ENCODE measurements around the gene GRIA4.

GRIA4 gene

GRCh38 chr11:105609832-105610781, at the start of gene GRIA4:
TSS of gene GRIA4 (plus strand) at chr11:105610073. CDS start at chr11:105610998, 925 bp downstream.
- Mint-ChIP-seq H3K9me3 (peaks cover 4% of the 10 kb centered on the region), H3K4me3 (peak within 1 kb of the TSS; percentile 14), H3K27ac (no peak within 1 kb of the TSS), H3K36me3 (no peaks in the 10 kb centered on the region), H3K4me1 (peaks cover 18% of the 10 kb centered on the region), H3K27me3 (peaks cover 48% of the 10 kb centered on the region)
- peak; percentile 40 for ATAC-seq

DNA sequence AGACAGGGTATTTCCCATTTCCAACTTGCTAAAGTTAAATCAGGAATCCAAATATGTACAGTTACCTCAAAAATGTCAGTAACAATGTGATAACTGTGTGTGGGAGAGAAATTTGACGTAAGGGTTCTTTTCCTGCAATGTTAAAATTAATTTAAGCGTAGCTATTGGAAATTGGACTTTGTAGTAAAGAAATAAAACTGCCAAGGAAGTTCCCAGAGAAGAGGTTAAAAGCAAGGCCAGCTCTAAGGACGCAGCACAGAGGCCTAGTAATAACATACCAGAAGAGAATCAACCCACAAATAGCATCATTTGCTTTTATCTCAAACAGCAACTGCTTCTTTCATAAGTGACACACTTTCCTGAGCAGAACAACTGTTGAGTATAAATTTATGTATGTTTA, 36.8 kb upstream of the GRIA4 start:
- H3K4me1 Mint-ChIP-seq: no peaks in the 10 kb centered on the region
- no peak for ATAC-seq
- H3K9me3 Mint-ChIP-seq: no peaks in the 10 kb centered on the region
- H3K27ac Mint-ChIP-seq: no peak overlapping the region
- H3K4me3 Mint-ChIP-seq: no peak overlapping the region
- no peaks in the 10 kb centered on the region for H3K27me3 Mint-ChIP-seq
- no peaks in the 10 kb centered on the region for H3K36me3 Mint-ChIP-seq

DNA sequence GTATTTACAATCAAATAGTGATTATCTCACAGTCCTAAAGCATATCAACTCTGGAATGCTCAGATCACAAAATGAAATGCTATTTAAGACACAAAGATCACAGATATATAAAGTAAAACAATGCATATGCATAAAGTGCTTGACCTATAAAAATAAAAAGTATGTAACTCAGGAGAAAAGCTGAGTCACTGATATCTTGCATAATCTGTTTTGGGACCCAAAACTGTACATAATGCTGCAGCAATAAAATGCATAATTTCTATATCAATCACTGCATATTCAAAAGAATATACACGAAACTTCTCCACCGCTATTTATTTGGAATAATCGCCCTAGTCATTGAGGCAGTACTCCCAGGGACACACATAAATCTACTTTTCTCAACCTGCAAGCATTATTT, 34.9 kb upstream of the GRIA4 start:
- Mint-ChIP-seq H3K9me3 (no peaks in the 10 kb centered on the region), H3K36me3 (no peaks in the 10 kb centered on the region), H3K4me3 (no peak overlapping the region), H3K4me1 (no peaks in the 10 kb centered on the region), H3K27ac (no peak overlapping the region), H3K27me3 (no peaks in the 10 kb centered on the region)
- no peak for ATAC-seq

DNA sequence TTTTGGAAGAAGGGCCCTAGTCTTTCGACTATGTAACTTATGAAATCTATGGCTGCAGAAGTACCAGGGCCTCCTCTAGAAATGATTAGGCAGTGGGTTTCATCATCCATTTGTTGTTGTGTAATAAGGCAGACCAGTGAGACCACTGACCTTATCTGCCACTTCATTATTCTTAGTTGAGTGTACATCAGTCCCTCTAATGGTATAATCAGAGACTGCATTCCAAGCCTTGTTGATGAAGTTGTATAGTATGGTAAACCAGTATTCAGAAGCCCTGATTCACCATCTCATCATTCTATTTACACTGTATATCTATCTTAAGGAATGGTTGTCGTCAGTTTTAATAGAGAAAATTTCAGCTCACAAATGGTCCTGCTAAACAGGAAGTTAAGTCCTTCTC, 32.2 kb upstream of the GRIA4 start:
- Mint-ChIP-seq H3K4me1 (no peaks in the 10 kb centered on the region), H3K27ac (no peak overlapping the region), H3K9me3 (no peaks in the 10 kb centered on the region), H3K36me3 (no peaks in the 10 kb centered on the region), H3K27me3 (no peaks in the 10 kb centered on the region), H3K4me3 (no peak overlapping the region)
- ATAC-seq: no peak

DNA sequence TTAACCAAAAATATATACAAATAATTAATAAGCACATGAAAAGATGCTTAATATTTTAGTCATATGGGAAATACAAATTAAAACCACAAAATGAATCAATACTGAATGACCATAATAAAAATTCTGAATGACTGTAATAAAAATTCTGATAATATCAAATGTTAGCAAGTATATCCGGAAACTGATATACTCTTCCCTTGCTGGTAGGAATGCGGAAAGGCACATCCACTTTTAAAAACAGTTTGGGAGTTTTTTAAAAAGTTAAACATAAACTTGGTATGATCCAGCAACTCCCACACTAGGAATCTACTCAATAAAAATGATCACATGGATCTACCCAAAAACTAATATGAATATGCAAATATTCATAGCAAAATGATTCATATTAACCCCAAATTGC, 30.8 kb upstream of the GRIA4 start:
- ATAC-seq: no peak
- H3K36me3 Mint-ChIP-seq: no peaks in the 10 kb centered on the region
- H3K27ac Mint-ChIP-seq: no peak overlapping the region
- no peak overlapping the region for H3K4me3 Mint-ChIP-seq
- H3K4me1 Mint-ChIP-seq: no peaks in the 10 kb centered on the region
- no peaks in the 10 kb centered on the region for H3K27me3 Mint-ChIP-seq
- H3K9me3 Mint-ChIP-seq: no peaks in the 10 kb centered on the region

GRCh38 chr11:105582497-105582896, 27.4 kb upstream of the GRIA4 start:
- Mint-ChIP-seq H3K27ac (no peak overlapping the region), H3K4me3 (no peak overlapping the region), H3K27me3 (no peaks in the 10 kb centered on the region), H3K9me3 (no peaks in the 10 kb centered on the region), H3K4me1 (no peaks in the 10 kb centered on the region), H3K36me3 (no peaks in the 10 kb centered on the region)
- no peak for ATAC-seq

- no peak overlapping the region for H3K27ac Mint-ChIP-seq
- no peaks in the 10 kb centered on the region for H3K9me3 Mint-ChIP-seq
- H3K36me3 Mint-ChIP-seq: no peaks in the 10 kb centered on the region
- H3K27me3 Mint-ChIP-seq: no peaks in the 10 kb centered on the region
- no peak overlapping the region for H3K4me3 Mint-ChIP-seq
- no peak for ATAC-seq
- H3K4me1 Mint-ChIP-seq: no peaks in the 10 kb centered on the region
These were observed 21.9 kb upstream of the GRIA4 start for GRCh38 chr11:105588001-105588400.

DNA sequence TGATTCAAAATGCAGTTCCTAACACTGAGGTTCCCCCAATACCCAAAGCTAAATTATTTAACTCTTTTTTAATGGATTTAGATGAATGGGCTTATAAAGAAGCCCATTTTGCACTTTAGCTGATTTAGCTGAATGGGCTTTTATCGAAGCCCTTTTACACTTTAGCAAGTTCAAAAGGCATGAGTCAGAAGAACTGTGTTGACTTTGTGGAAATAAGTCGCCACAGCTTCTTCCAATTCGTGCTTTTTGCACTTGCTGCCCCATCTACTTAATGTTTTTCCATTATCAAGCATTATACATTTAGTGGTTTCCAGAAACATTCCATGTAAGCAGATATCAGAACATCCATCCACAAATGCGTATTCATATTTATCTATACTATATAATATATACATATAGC, 20.5 kb upstream of the GRIA4 start:
- no peaks in the 10 kb centered on the region for H3K4me1 Mint-ChIP-seq
- H3K4me3 Mint-ChIP-seq: no peak overlapping the region
- no peak overlapping the region for H3K27ac Mint-ChIP-seq
- peaks cover 3% of the 10 kb centered on the region for H3K9me3 Mint-ChIP-seq
- H3K36me3 Mint-ChIP-seq: no peaks in the 10 kb centered on the region
- ATAC-seq: no peak
- H3K27me3 Mint-ChIP-seq: no peaks in the 10 kb centered on the region

- H3K4me1 Mint-ChIP-seq: no peaks in the 10 kb centered on the region
- no peak for ATAC-seq
- no peak overlapping the region for H3K4me3 Mint-ChIP-seq
- no peaks in the 10 kb centered on the region for H3K36me3 Mint-ChIP-seq
- peaks cover 3% of the 10 kb centered on the region for H3K9me3 Mint-ChIP-seq
- H3K27ac Mint-ChIP-seq: no peak overlapping the region
- H3K27me3 Mint-ChIP-seq: no peaks in the 10 kb centered on the region
These were observed 17.8 kb upstream of the GRIA4 start for GRCh38 chr11:105592035-105592434.

- Mint-ChIP-seq H3K4me3 (no peak overlapping the region), H3K9me3 (peaks cover 3% of the 10 kb centered on the region), H3K4me1 (no peaks in the 10 kb centered on the region), H3K27ac (no peak overlapping the region), H3K27me3 (no peaks in the 10 kb centered on the region), H3K36me3 (no peaks in the 10 kb centered on the region)
- ATAC-seq: no peak
These were observed 11.5 kb upstream of the GRIA4 start for GRCh38 chr11:105598371-105598770.

DNA sequence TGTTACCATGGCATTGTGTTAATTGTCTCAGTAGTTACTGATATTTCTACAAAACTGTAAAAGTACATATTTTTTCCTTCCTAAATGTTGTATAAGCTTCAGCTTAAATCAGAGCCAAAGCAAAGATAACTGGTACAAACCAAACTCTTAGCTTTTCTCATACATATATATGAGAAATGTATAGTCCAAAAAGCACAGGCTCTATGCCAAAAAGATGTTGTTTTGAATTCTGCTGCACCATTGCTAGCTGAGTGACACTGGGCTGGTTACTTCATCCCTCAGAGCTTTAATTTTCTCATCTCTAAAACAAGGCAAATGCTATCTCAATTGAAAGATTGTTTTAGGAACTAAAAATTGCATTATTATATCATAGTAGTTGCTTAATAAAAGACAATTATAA, 6.7 kb upstream of the GRIA4 start:
- ATAC-seq: no peak
- peaks cover 16% of the 10 kb centered on the region for H3K27me3 Mint-ChIP-seq
- H3K9me3 Mint-ChIP-seq: peaks cover 4% of the 10 kb centered on the region
- H3K36me3 Mint-ChIP-seq: no peaks in the 10 kb centered on the region
- no peaks in the 10 kb centered on the region for H3K4me1 Mint-ChIP-seq
- H3K4me3 Mint-ChIP-seq: no peak overlapping the region
- H3K27ac Mint-ChIP-seq: no peak overlapping the region

DNA sequence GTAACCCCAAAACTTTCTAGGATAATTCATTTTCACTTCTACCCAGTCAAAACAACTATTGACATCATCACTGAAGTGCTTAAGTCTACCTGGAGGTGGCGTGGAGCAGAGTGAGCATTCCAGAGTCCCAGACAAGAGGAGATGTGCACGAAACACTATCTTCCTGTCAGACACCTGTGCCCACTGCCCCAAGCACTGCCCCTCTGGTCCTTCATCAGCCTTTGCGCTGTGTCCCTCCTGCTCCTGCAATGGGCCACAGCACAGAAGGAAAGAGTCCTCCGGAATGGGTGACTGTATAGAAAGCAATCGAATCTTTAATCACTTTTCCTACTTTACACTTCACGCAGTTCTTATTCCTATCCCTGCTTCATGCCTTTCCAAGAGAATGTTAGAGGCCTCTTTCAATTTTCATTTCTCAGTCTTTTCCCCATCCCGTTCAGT, 512 bp upstream of the GRIA4 start:
- peaks cover 4% of the 10 kb centered on the region for H3K9me3 Mint-ChIP-seq
- no peak overlapping the region for H3K4me3 Mint-ChIP-seq
- peaks cover 50% of the 10 kb centered on the region for H3K27me3 Mint-ChIP-seq
- H3K4me1 Mint-ChIP-seq: peaks cover 18% of the 10 kb centered on the region
- H3K36me3 Mint-ChIP-seq: no peaks in the 10 kb centered on the region
- ATAC-seq: peak; percentile 51
- no peak overlapping the region for H3K27ac Mint-ChIP-seq

GRCh38 chr11:105610871-105611571, 1.1 kb downstream of the GRIA4 start:
- H3K27me3 Mint-ChIP-seq: peaks cover 43% of the 10 kb centered on the region
- H3K36me3 Mint-ChIP-seq: no peaks in the 10 kb centered on the region
- H3K27ac Mint-ChIP-seq: no peak overlapping the region
- ATAC-seq: no peak
- no peak overlapping the region for H3K4me3 Mint-ChIP-seq
- peaks cover 18% of the 10 kb centered on the region for H3K4me1 Mint-ChIP-seq
- peaks cover under 1% of the 10 kb centered on the region for H3K9me3 Mint-ChIP-seq

DNA sequence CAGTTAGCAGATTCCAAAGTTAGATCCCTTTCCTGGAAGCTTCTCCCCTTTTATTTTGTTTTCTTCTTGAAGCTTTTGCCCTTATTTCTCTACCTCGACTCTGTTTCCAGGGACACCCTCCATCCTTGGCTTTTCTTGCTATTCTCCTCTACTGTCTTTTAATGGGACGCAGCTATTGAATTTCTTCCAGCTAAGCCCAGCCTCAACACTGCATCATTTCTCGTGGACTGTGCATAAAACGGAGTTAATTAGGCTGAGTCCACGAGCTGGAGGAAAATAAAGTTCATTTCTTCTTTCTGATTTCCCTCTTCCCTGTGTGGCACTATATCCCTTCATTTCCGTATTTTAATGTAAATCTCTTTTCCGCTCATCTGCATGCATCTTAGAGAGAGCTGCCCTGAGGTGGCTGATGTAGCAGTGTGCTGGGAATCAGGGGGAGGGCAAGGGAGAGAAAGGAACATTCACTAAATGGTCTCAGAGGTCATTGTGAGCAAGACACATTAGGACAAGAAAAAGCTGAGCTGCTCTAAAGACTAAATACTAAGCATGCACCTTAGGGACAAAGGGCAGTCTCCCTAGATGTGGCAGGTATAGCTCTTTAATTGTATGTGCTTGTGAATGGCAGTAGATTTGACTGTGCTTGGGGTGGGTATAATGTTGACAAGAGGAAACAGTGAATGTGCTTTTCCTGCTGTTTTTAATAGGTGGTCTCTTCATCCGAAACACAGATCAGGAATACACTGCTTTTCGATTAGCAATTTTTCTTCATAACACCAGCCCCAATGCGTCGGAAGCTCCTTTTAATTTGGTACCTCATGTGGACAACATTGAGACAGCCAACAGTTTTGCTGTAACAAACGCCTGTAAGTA, 1.9 kb downstream of the GRIA4 start:
- Mint-ChIP-seq H3K4me3 (no peak overlapping the region), H3K4me1 (peaks cover 18% of the 10 kb centered on the region), H3K27me3 (peaks cover 40% of the 10 kb centered on the region), H3K36me3 (no peaks in the 10 kb centered on the region), H3K9me3 (no peaks in the 10 kb centered on the region), H3K27ac (no peak overlapping the region)
- ATAC-seq: no peak

DNA sequence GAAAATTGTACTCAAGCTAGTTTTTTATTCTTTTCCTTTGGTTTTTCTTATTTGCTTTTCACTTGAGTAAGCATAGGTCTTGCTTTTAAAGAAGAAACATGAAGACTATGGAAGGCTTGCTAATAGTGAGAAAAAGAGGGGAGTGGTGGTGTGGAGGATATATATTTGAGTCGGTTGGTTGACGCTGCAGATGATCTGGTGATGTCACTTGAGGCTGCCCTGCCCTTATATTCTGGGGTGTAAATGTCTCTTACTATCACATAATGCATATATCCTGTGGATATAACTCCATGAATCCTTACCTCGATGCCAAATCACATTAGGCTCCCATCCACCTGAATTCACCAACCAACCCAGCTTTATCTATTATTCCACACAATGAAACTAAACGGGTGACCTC, 2.9 kb downstream of the GRIA4 start:
- peaks cover 18% of the 10 kb centered on the region for H3K4me1 Mint-ChIP-seq
- ATAC-seq: no peak
- H3K4me3 Mint-ChIP-seq: no peak overlapping the region
- H3K27me3 Mint-ChIP-seq: peaks cover 40% of the 10 kb centered on the region
- no peaks in the 10 kb centered on the region for H3K9me3 Mint-ChIP-seq
- no peak overlapping the region for H3K27ac Mint-ChIP-seq
- no peaks in the 10 kb centered on the region for H3K36me3 Mint-ChIP-seq

Measured in stimulated activated memory B cell treated with anti-CD40 and anti-IgM and Interleukin-4, amounts not matched to agents 10 μg/mL and 1 μg/mL and 100 μg/mL, for 72 hours (primary cell).